ENCODE measurements around the gene NPIPA7.
"Not testable (repeated sequence)": the region's sequence is repeated elsewhere in the genome, so short reads cannot be mapped to it uniquely, and the experiment has no call there.

GRCh38 chr16:16441401-16441800 is 62.5 kb downstream of the NPIPA7 start:
- TF ChIP-seq CTCF (conservative IDR thresholded peaks at IDR 0.05 in 1 of 2, IDR thresholded peaks at IDR 0.05 in 1 of 2; ENCODE audit: low read depth in 1 of 2, low read length in 2 of 2); EZH2 (IDR thresholded peaks at IDR 0.05; ENCODE audit: low read length, missing control alignments): not testable (repeated sequence)

Data from fibroblast of lung (primary cell).